HG03558 (cell line): Measurements from ENCODE around the gene STRIP1.
A peak's percentile ranks its signal among the peaks of the same experiment; 100 is the strongest.
"Not testable (repeated sequence)": the region's sequence is repeated elsewhere in the genome, so short reads cannot be mapped to it uniquely, and the experiment has no call there.

Source experiments
- ATAC-seq: cut with Tn5 transposase; IDR thresholded peaks from one replicate; pipeline ENCODE4 v1.9.1; 2021; ENCODE audit warnings: moderate number of reproducible peaks; ENCODE audit not compliant: unreplicated experiment; ENCODE audit errors: extremely low read depth

The STRIP1 gene

DNA sequence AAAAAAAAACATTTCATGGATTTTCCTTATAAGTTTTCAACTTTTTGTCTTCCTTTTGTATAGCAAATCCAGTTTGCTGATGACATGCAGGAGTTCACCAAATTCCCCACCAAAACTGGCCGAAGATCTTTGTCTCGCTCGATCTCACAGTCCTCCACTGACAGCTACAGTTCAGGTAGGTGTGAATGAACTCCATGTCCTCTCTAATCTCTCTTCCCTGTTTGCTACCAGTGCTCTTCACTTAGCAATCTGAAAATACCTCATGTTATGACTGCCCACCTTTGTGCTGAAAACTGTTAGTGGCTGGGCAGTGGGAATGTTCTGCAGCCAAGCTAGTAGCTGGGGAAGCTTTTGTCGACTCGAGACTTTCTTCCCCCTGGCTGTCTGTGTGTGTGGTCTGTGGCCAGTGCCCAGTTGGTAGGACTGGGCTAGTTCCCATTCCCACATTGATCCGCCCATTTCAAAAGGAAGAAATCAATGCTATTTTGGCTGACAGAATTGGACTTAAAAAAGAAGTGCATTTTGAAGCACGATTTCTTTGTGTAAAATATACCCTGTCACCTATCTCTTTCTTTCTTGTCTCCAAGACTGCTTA lies 25.4 kb upstream of the STRIP1 start:
- ATAC-seq, result no peak

DNA sequence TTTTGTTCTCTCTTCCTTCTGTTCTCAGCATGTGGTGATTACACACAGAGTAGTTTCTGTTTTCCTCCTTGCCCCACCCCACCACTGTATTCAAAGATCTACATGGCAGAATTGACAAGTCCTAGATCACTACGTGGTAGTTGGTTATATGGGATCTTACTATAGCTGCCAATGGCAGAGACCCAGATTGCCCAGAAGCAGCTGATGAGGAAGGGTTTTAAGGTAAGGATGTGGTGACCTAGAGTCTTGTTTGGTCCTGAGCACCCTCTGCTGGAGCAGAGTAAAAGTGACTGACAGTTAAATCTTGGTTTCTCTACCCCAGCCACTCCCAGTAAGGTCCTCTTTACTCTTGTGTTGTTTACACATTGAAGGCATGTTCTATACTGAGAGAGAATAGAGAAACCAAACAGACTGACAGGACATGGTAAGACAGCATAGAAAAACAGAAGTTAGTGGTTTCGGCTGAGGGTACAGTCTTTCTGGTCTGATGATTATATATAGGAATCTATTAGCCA lies 22.8 kb upstream of the STRIP1 start:
- ATAC-seq, result peak; percentile 95

GRCh38 chr1:110012100-110012780 lies 22.2 kb upstream of the STRIP1 start:
- ATAC-seq, result peak; percentile 27

DNA sequence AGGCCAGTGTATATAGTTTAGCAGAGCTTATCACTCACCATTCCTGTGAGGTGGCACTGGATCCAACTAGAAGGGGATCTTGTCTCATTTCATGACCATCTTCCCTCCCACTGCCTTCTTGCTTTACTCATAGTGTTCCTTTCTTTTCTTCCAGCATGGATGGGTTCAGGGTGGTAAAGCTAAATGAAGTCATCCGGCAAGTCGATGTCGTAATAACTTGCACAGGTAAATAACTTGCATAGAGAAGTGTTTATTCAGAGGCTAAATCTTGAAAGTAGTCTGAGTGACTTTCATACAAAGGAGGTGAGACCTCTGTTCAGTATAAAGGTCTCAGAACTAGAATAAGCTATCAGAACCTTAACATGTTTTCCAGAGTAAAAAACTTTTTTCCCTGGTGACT lies 16.6 kb upstream of the STRIP1 start:
- ATAC-seq, result no peak

- ATAC-seq, result no peak
These were observed 16.0 kb upstream of the STRIP1 start for GRCh38 chr1:110018396-110018795.

- no peak for ATAC-seq
These were observed 14.7 kb upstream of the STRIP1 start for GRCh38 chr1:110019770-110020169.

- no peak for ATAC-seq
These were observed 13.1 kb upstream of the STRIP1 start for GRCh38 chr1:110021285-110021684.

DNA sequence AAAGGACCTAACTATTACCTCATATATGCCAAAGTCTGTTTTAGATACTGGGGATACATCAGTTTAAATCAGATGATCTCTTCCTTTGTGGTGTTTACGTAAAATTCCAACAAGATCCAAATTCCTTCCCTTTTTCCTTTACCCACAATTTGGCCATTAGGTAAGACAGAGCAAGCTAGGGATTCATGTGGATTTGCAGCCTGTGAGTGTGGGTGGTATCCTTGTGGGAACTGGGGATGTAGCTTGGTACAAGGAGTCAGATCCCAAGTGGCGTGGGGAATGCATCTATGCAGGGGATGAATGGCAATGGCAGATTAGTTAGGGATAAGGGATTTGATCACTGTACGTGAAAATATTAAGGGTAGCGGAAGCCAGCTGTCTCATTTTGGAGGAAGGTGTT lies 9.8 kb upstream of the STRIP1 start:
- no peak for ATAC-seq

- not testable (repeated sequence) for ATAC-seq
These were observed 3.7 kb upstream of the STRIP1 start for GRCh38 chr1:110030687-110031086.

GRCh38 chr1:110032327-110032726 lies 2.1 kb upstream of the STRIP1 start:
- ATAC-seq, result no peak

DNA sequence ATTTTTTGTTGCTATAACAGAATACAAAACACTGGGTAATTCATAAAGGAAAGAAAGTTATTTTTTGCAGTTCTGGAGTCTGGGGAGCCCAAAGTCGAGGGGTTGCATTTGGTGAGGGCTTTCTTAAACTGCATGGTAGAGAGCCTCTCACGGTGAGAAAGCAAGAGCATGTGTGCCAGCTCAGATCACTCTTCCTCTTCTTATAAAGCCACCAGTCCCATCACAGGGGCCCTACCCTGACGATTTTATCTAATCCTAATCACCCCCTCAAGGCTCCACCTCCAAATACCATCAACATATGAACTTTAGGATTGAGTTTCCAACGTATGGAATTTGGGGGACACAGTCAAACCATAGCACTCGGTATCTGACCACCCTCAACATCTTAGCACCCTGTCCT lies 1.0 kb upstream of the STRIP1 start:
- ATAC-seq, result no peak

DNA sequence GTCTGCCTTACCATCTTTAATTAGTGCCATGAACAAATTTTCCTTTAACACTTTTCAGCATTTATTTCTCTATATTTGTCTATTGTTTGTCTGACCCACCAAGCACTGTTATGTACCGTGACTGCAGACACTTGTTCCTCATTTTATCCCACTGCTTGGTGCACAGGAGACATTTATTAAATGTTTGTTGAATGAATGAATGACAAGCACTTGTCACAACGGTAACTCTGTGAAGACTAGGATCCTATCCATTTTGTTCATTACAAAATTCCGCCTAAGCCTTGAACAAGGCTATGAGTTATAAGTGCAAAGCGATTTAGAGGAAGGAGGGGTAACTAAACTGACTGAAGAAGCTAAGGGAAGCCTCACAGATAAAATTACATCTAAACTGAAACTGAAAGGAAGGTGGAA lies 379 bp upstream of the STRIP1 start:
- ATAC-seq, result no peak

DNA sequence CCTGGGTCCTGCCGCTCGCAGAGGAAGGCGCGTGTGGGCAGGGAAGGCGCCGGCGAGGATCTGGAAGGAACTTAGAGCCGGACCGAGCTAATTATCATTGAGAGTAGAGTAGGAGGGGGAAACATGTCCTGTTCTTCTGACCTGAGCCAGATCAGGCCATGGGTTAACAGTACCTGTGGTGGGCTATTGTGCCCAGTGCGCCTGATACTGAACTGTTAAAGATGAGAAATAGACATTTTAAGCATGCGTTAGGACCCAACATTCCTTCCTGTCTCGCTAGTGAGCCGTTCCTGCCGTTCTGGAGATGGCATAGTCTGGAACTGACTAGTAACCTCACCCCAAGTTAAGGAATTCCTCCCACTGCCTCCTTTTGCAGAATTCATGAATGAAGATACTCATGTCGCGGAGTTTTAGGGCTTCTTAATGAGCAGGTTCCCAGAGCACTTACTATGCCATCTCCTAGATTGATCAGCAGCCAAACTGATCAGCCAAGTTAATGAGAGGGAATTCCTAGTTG lies 870 bp downstream of the STRIP1 start:
- no peak for ATAC-seq

- no peak for ATAC-seq
These were observed 3.8 kb downstream of the STRIP1 start for GRCh38 chr1:110038271-110038670.

DNA sequence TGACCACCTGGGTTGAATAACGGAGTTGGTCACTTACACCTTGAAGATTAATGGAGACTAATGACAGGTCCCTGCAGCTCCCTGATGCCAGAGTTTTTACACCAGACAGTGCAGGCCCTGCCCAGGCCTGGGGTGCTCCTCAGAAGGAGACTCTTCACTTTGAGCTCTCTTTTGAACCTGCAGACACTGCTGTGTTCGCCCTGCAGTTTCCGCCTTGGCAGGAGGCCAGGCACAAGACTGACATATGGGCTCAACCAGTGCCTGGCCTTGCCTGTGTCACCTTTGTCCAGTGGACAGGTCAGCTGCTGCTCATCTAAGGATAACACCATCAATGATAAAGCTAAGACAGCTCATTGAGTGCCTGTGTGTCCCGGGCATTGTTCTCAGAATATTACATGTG lies 5.2 kb downstream of the STRIP1 start:
- no peak for ATAC-seq

DNA sequence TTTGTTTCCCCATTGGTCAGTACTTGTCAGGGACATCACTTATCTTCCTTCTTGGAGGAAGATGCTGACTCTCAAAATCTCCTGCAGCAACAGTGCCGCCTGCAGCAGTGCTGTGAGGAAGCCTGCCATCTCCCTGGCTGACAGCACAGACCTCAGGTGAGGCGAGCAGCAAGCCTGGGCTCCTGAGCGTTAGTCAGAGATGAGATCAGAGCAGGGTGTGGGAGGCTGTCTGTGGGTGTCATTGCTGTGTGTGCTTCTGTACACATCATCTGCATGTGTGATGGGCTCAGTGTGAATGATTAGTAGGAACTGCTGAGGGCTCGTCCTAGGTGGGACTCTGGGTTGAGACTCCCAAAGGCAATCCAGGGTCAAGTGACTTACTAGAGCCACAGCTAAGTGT lies 6.1 kb downstream of the STRIP1 start:
- no peak for ATAC-seq

GRCh38 chr1:110043016-110043415 lies 8.6 kb downstream of the STRIP1 start:
- no peak for ATAC-seq

DNA sequence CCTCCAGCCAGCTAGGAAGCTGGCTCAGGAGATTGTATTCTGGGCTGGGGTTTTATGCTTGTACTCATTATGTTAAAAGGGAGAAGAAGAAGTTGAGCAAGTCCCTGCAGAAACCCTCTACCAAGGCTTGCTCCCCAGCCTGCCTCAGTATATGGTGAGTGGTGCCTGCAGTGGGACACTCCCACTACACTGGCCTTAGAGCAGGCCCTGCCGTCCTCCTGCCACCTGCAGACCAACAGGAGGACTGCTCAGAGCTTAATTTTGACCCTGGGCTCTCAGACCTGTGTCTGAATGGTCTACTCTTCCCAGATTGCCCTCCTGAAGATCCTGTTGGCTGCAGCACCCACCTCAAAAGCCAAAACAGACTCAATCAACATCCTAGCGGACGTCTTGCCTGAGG lies 13.0 kb downstream of the STRIP1 start:
- no peak for ATAC-seq

DNA sequence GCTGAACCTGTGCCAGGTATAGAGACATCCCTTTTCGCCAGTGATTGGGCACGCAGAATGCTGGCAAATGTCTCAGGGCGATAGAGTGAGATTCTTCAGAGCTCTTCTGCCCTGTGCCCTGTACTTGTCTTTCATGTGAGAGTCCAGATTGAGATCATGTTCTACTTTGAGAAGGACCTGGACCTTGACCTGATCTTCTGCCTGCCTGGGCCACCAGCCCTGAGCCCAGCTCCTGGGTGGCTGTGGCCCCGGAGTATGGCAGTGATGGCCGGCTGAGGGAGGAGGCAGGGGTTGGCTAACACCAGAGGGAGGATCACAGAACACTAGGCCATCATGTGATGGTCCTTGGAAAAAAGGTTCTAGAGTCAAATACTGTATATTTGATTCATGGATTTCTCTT lies 13.8 kb downstream of the STRIP1 start:
- no peak for ATAC-seq

GRCh38 chr1:110048923-110049601 lies 14.6 kb downstream of the STRIP1 start:
- no peak for ATAC-seq
